Transverse colon (tissue), 4 donors: ENCODE results near the gene MBOAT1.

Experiments
- CTCF ChIP-seq, 5 experiments: fragments of 200-600 bp in 3 of 5; fragments of 450-650 bp in 2 of 5; sonication (generic) in 3 of 5; IDR thresholded peaks; 1 replicate in 2 of 5; 2 replicates in 3 of 5; pipeline ENCODE4 v1.5.1; 2016 to 2017; ENCODE audit warnings: antibody characterized with exemption in 5 of 5, inconsistent platforms in 3 of 5, mild to moderate bottlenecking in 2 of 5, moderate library complexity in 1 of 5
- POLR2A ChIP-seq: fragments of 450-650 bp; IDR thresholded peaks from one replicate; pipeline ENCODE4 v1.6.1; 2016; ENCODE audit warnings: antibody characterized with exemption, mild to moderate bottlenecking, moderate library complexity
- POLR2AphosphoS5 ChIP-seq, 3 donors: sonication (generic); formaldehyde crosslinking; IDR thresholded peaks; one replicate each; pipeline ENCODE4 v1.6.1; 2016; ENCODE audit warnings: antibody characterized with exemption in 3 of 3

- TF ChIP-seq CTCF (IDR thresholded peaks at IDR 0.05) (no peak), POLR2AphosphoS5 (IDR thresholded peaks at IDR 0.05) (no peak), POLR2A (no peak)
Observed at GRCh38 chr6:20251525-20251924, 39.3 kb upstream of the MBOAT1 start.
